WI38 (cell line): Measurements from ENCODE around the gene CAPN7.

ENCODE experiments used
- H3K4me3 ChIP-seq: 2 replicates; pipeline ENCODE4 v1.5.1; 2011; ENCODE audit warnings: low read depth, mild to moderate bottlenecking, control low read depth, low read length
- TF ChIP-seq, protein P1 (sequence below): IDR thresholded peaks from 2 replicates; pipeline ENCODE4 v1.5.1; 2012; ENCODE audit warnings: low read depth, mild to moderate bottlenecking, control low read depth, low read length

Gene CAPN7

DNA sequence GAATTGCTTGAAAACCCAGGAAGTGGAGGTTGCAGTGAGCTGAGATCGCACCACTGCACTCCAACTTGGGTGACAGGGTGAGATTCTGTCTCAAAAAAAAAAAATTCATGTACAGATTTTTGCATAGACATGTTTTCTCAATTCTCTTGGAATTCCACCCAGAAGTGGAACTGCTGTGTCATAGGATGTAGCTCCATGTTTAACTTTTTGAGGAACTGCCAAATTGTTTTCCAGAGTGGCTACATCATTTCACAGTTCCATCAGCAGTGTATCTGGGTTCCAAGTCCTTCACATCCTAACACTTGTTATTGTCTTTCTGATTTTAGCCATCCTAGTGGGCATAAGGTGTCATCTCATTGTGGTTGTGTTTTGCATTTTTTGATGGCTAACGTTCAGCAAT lies 9.9 kb downstream of the CAPN7 start:
- no peak overlapping the region for H3K4me3 ChIP-seq

DNA sequence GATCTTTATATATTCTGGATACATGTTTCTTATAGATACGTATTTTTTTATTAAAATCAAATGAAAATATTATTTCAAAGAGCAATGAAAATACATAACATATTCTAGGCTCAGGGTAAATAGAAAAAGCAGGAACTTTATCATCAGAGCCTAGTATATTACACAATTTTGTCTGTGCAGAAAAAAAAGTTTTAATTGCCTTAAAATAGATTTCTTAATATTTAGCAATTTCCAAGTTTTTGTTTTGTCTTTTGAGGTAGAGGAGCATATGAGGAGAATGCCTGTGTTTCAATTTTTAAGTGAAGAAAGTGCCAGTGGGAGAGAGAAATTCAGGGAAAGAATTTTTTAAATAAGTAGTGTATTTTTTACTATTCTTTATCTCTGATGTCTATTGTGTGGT lies 10.5 kb downstream of the CAPN7 start:
- TF ChIP-seq, protein P1, sequence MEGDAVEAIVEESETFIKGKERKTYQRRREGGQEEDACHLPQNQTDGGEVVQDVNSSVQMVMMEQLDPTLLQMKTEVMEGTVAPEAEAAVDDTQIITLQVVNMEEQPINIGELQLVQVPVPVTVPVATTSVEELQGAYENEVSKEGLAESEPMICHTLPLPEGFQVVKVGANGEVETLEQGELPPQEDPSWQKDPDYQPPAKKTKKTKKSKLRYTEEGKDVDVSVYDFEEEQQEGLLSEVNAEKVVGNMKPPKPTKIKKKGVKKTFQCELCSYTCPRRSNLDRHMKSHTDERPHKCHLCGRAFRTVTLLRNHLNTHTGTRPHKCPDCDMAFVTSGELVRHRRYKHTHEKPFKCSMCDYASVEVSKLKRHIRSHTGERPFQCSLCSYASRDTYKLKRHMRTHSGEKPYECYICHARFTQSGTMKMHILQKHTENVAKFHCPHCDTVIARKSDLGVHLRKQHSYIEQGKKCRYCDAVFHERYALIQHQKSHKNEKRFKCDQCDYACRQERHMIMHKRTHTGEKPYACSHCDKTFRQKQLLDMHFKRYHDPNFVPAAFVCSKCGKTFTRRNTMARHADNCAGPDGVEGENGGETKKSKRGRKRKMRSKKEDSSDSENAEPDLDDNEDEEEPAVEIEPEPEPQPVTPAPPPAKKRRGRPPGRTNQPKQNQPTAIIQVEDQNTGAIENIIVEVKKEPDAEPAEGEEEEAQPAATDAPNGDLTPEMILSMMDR = no peak

More for the DNA sequence above, 9.9 kb downstream of the CAPN7 start:
- TF ChIP-seq, protein P1 = no peak

GRCh38 chr3:15217011-15217671 lies 11.1 kb downstream of the CAPN7 start:
- no peak overlapping the region for H3K4me3 ChIP-seq
- TF ChIP-seq, protein P1 = no peak

More for the DNA sequence above, 10.5 kb downstream of the CAPN7 start:
- no peak overlapping the region for H3K4me3 ChIP-seq

DNA sequence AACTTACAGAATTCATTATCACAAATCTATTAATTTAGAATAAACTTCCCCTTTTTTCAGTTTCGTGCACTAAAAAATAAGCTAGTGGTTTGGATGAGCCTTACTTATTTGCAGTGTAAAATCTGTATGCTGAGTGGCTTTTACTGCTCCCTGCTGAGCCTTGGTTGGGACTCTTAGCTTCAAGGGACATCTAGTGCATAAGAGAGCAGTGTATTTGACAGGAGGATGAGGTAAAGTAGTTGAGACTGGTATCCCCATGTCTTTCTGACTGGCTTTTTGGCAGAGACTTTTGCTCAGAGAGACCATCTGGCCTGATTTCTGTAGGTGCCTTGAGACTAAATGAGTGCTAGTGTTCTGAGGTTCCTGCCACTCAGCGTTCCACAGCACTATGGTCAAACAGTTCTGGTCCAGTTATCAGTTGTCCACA lies 11.8 kb downstream of the CAPN7 start:
- no peak overlapping the region for H3K4me3 ChIP-seq
- TF ChIP-seq, protein P1 = no peak

DNA sequence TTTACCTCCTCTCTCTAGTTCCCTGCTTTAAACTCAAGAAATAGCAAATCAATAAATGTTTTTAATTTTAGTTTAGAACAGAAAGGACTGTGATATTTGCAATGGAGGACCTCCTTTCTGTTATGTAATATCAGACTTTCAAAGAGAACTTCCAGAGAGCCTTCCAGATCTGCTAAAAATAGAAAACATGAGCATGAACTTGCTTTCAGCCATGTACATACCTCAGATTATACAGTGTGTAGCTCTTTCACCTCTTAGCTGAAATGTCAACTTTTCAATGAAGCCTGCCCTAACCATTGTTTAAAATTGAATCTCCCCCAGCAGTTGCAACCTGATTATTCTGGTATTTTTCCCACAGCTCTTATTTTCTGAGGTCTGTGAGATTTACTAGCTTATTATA lies 12.6 kb downstream of the CAPN7 start:
- TF ChIP-seq, protein P1 = no peak
- H3K4me3 ChIP-seq = no peak overlapping the region

DNA sequence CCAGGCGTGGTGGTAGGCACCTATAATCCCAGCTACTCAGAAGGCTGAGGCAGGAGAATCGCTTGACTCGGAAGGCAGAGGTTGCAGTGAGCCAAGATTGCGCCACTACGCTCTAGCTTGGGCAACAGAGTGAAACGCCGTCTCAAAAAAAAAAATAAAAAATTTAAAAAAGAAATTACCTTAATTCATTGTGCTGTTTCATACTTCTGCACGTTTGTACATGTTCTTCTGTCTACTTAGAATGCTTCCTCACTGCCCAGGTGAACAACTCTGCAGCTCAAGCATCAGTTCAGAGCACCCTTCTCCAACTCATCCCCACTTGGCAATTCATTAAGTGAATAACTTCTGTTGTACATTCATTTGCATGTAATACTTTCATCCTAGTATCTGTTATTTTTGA lies 14.0 kb downstream of the CAPN7 start:
- TF ChIP-seq, protein P1 = no peak

DNA sequence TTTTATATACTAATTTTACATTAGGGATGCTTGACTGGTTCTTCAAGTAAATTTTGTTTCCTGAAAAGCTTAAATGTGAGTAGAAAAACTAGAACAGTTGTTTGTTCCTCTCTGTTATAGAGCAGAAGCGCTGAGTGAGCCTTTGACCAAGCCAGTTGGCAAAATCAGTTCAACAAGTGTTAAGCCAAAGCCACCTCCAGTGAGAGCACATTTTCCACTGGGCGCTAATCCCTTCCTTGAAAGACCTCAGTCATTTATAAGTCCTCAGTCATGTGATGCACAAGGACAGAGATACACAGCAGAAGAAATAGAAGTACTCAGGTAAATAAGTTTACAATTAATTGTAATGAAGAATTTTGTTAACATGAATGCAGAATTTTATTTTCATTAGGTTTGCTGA lies 14.6 kb downstream of the CAPN7 start:
- TF ChIP-seq, protein P1 = no peak
- H3K4me3 ChIP-seq = no peak overlapping the region

More for the DNA sequence above, 14.0 kb downstream of the CAPN7 start:
- H3K4me3 ChIP-seq = no peak overlapping the region
